SH-SY5Y (cell line): Measurements from ENCODE around the gene CSNK1A1L.

Experiments
- GATA2 ChIP-seq: IDR thresholded peaks from 2 replicates; pipeline ENCODE4 v1.6.1; 2011; ENCODE audit warnings: mild to moderate bottlenecking, low read depth, low read length
- GATA3 ChIP-seq: IDR thresholded peaks from 2 replicates; pipeline ENCODE4 v1.6.1; 2011; ENCODE audit warnings: low read depth, mild to moderate bottlenecking, low read length, moderate library complexity

- TF ChIP-seq GATA3, result no peak
- TF ChIP-seq GATA2, result no peak
These were observed at the start of gene CSNK1A1L for GRCh38 chr13:37105251-37105714.
